ENCODE data around the gene PGD.

GRCh38 chr1:10450836-10451235 lies 52.0 kb downstream of the PGD start:
- TF ChIP-seq CTCF (tag by site-specific recombination; IDR thresholded peaks at IDR 0.05) (no peak), ZBTB20 (tag by site-specific recombination; IDR thresholded peaks at IDR 0.05) (no peak), SALL2 (tag by site-specific recombination; IDR thresholded peaks at IDR 0.05; ENCODE audit: borderline replicate concordance) (no peak), ZNF24 (tag by site-specific recombination; IDR thresholded peaks at IDR 0.05) (no peak), ZNF274 (IDR thresholded peaks at IDR 0.05; ENCODE audit: low read length) (no peak), ZNF274 (tag by site-specific recombination; IDR thresholded peaks at IDR 0.05; ENCODE audit: borderline replicate concordance) (no peak), BCL11B (tag by site-specific recombination; IDR thresholded peaks at IDR 0.05; ENCODE audit: low read depth) (no peak), EGR2 (tag by site-specific recombination; IDR thresholded peaks at IDR 0.05; ENCODE audit: low read depth) (no peak), REST (tag by site-specific recombination; IDR thresholded peaks at IDR 0.05) (no peak), ZNF660 (tag by site-specific recombination; IDR thresholded peaks at IDR 0.05) (no peak), GLI2 (tag by site-specific recombination; IDR thresholded peaks at IDR 0.05; ENCODE audit: borderline replicate concordance, low read depth) (no peak), GLI4 (tag by site-specific recombination; IDR thresholded peaks at IDR 0.05) (no peak), ZBTB21 (tag by site-specific recombination; IDR thresholded peaks at IDR 0.05) (no peak)
